HUES64 (cell line): ENCODE measurements around the gene RCHY1.
"Not testable (repeated sequence)": the region's sequence is repeated elsewhere in the genome, so short reads cannot be mapped to it uniquely, and the experiment has no call there.

Source experiments
- H3K27ac ChIP-seq: 2 replicates; pipeline ENCODE4 v1.7.0; 2013; ENCODE audit warnings: low read depth, low read length, inconsistent platforms
- H3K27me3 ChIP-seq: 2 replicates; pipeline ENCODE4 v1.6.1; 2013; ENCODE audit warnings: mild to moderate bottlenecking, low read length; ENCODE audit not compliant: insufficient read depth
- H3K36me3 ChIP-seq: 2 replicates; pipeline ENCODE4 v1.6.1; 2013; ENCODE audit warnings: mild to moderate bottlenecking, low read length; ENCODE audit not compliant: insufficient read depth
- H3K4me1 ChIP-seq: 2 replicates; pipeline ENCODE4 v1.6.1; 2013; ENCODE audit warnings: mild to moderate bottlenecking, low read length, moderate library complexity; ENCODE audit not compliant: insufficient read depth
- H3K4me3 ChIP-seq: 2 replicates; pipeline ENCODE4 v1.5.1; 2013; ENCODE audit warnings: mild to moderate bottlenecking, low read length, moderate library complexity
- H3K9ac ChIP-seq: 2 replicates; pipeline ENCODE4 v1.6.1; 2013; ENCODE audit warnings: mild to moderate bottlenecking, low read depth, low read length
- H3K9me3 ChIP-seq: 2 replicates; pipeline ENCODE4 v1.6.1; 2013; ENCODE audit warnings: low read depth, low read length; ENCODE audit not compliant: insufficient read depth
- WGBS: fragments of 150-250, 120-280 bp; methylation state at CpG from one replicate; pipeline ENCODE4 v1.1.7; 2013; ENCODE audit warnings: missing lambda C conversion rate; 5-methylcytosine and 5-hydroxymethylcytosine counted together

The RCHY1 gene

GRCh38 chr4:75542824-75543223 lies 28.6 kb upstream of the RCHY1 start:
- Histone ChIP-seq H3K4me3 (no peak overlapping the region), H3K9me3 (no peaks in the 10 kb centered on the region), H3K4me1 (no peaks in the 10 kb centered on the region), H3K27ac (no peak overlapping the region), H3K36me3 (no peaks in the 10 kb centered on the region), H3K9ac (no peak overlapping the region), H3K27me3 (no peaks in the 10 kb centered on the region)

- H3K27me3 ChIP-seq, H3K27ac ChIP-seq, H3K9me3 ChIP-seq, H3K4me3 ChIP-seq, H3K36me3 ChIP-seq, H3K4me1 ChIP-seq, H3K9ac ChIP-seq: not testable (repeated sequence)
- 92% methylated on average over 6 of the region's 6 CpGs for WGBS
Observed at GRCh38 chr4:75537308-75537707, 23.1 kb upstream of the RCHY1 start.

- not testable (repeated sequence) for H3K4me1 ChIP-seq, H3K9me3 ChIP-seq, H3K9ac ChIP-seq, H3K27ac ChIP-seq, H3K4me3 ChIP-seq, H3K27me3 ChIP-seq
- H3K36me3 ChIP-seq, result peaks cover 32% of the 10 kb centered on the region
Observed at GRCh38 chr4:75533926-75534325, 19.7 kb upstream of the RCHY1 start.

- H3K4me1 ChIP-seq, H3K9me3 ChIP-seq, H3K27me3 ChIP-seq, H3K4me3 ChIP-seq, H3K27ac ChIP-seq, H3K9ac ChIP-seq: not testable (repeated sequence)
- WGBS, result 94% methylated on average over 4 of the region's 4 CpGs
- H3K36me3 ChIP-seq, result peaks cover 34% of the 10 kb centered on the region
Observed at GRCh38 chr4:75533339-75533887, 19.2 kb upstream of the RCHY1 start.

GRCh38 chr4:75531536-75532143 lies 17.4 kb upstream of the RCHY1 start:
- H3K27ac ChIP-seq, H3K9ac ChIP-seq, H3K9me3 ChIP-seq, H3K27me3 ChIP-seq, H3K4me3 ChIP-seq, H3K4me1 ChIP-seq: not testable (repeated sequence)
- WGBS, result 69% methylated on average over 7 of the region's 7 CpGs
- peaks cover 52% of the 10 kb centered on the region for H3K36me3 ChIP-seq

- peaks cover 61% of the 10 kb centered on the region for H3K36me3 ChIP-seq
- 91% methylated on average over 2 of the region's 2 CpGs for WGBS
- no peak overlapping the region for H3K27ac ChIP-seq
- H3K4me1 ChIP-seq, result no peaks in the 10 kb centered on the region
- no peak overlapping the region for H3K9ac ChIP-seq
- H3K9me3 ChIP-seq, result peaks cover 9% of the 10 kb centered on the region; the same call in 1 of the 2 replicates
- H3K4me3 ChIP-seq, result no peak overlapping the region
- no peaks in the 10 kb centered on the region for H3K27me3 ChIP-seq
Observed at GRCh38 chr4:75530556-75531322, 16.5 kb upstream of the RCHY1 start.

GRCh38 chr4:75527482-75527881 lies 13.3 kb upstream of the RCHY1 start:
- H3K4me1 ChIP-seq, result no peaks in the 10 kb centered on the region
- H3K36me3 ChIP-seq, result peaks cover 81% of the 10 kb centered on the region
- H3K9ac ChIP-seq, result no peak overlapping the region
- H3K27ac ChIP-seq, result no peak overlapping the region
- peaks cover 4% of the 10 kb centered on the region; the same call in 1 of the 2 replicates for H3K9me3 ChIP-seq
- no peak overlapping the region for H3K4me3 ChIP-seq
- no peaks in the 10 kb centered on the region for H3K27me3 ChIP-seq

- Histone ChIP-seq H3K36me3 (peaks cover 86% of the 10 kb centered on the region), H3K27ac (no peak overlapping the region)
- WGBS, result 96% methylated on average over 1 of the region's 1 CpG
Observed at GRCh38 chr4:75525910-75526309, 11.7 kb upstream of the RCHY1 start.

GRCh38 chr4:75525086-75525485 lies 10.9 kb upstream of the RCHY1 start:
- Histone ChIP-seq H3K9ac (no peak overlapping the region), H3K36me3 (peaks cover 88% of the 10 kb centered on the region), H3K4me1 (no peaks in the 10 kb centered on the region), H3K27ac (no peak overlapping the region), H3K27me3 (no peaks in the 10 kb centered on the region), H3K9me3 (no peaks in the 10 kb centered on the region), H3K4me3 (no peak overlapping the region)
- 100% methylated on average over 1 of the region's 1 CpG for WGBS

More at GRCh38 chr4:75525910-75526309, 11.7 kb upstream of the RCHY1 start:
- H3K4me3 ChIP-seq, result no peak overlapping the region
- H3K9ac ChIP-seq, result no peak overlapping the region
- H3K27me3 ChIP-seq, result no peaks in the 10 kb centered on the region
- no peaks in the 10 kb centered on the region for H3K4me1 ChIP-seq
- H3K9me3 ChIP-seq, result no peaks in the 10 kb centered on the region

- H3K4me1 ChIP-seq, H3K27me3 ChIP-seq, H3K9me3 ChIP-seq, H3K4me3 ChIP-seq, H3K9ac ChIP-seq, H3K27ac ChIP-seq: not testable (repeated sequence)
- peaks cover 73% of the 10 kb centered on the region for H3K36me3 ChIP-seq
- WGBS, result 88% methylated on average over 1 of the region's 7 CpGs
Observed at GRCh38 chr4:75519452-75519851, 5.2 kb upstream of the RCHY1 start.

GRCh38 chr4:75516144-75516543 lies 1.9 kb upstream of the RCHY1 start:
- Histone ChIP-seq H3K9me3 (no peaks in the 10 kb centered on the region), H3K27ac (no peak overlapping the region), H3K9ac (no peak overlapping the region), H3K4me1 (peaks cover 29% of the 10 kb centered on the region), H3K27me3 (no peaks in the 10 kb centered on the region), H3K4me3 (no peak overlapping the region), H3K36me3 (peaks cover 44% of the 10 kb centered on the region)
- 63% methylated on average over 1 of the region's 1 CpG for WGBS
